Fibroblast of pulmonary artery (primary cell): ENCODE measurements around the gene TP73.

ENCODE experiments used
- DNase-seq: peaks from one replicate; pipeline ENCODE4 v3.0.0-alpha.2; 2010; ENCODE audit warnings: low read depth
- H3K4me3 ChIP-seq: replicated peaks from 2 replicates; pipeline ENCODE4 v1.5.1; 2011; ENCODE audit warnings: low read depth, mild to moderate bottlenecking, control low read depth, low read length, moderate library complexity
- TF ChIP-seq, protein P1 (sequence below): IDR thresholded peaks from 2 replicates; pipeline ENCODE4 v1.5.1; 2011; ENCODE audit warnings: mild to moderate bottlenecking, control low read depth, low read length, inconsistent platforms; ENCODE audit errors: missing control alignments

The TP73 gene

DNA sequence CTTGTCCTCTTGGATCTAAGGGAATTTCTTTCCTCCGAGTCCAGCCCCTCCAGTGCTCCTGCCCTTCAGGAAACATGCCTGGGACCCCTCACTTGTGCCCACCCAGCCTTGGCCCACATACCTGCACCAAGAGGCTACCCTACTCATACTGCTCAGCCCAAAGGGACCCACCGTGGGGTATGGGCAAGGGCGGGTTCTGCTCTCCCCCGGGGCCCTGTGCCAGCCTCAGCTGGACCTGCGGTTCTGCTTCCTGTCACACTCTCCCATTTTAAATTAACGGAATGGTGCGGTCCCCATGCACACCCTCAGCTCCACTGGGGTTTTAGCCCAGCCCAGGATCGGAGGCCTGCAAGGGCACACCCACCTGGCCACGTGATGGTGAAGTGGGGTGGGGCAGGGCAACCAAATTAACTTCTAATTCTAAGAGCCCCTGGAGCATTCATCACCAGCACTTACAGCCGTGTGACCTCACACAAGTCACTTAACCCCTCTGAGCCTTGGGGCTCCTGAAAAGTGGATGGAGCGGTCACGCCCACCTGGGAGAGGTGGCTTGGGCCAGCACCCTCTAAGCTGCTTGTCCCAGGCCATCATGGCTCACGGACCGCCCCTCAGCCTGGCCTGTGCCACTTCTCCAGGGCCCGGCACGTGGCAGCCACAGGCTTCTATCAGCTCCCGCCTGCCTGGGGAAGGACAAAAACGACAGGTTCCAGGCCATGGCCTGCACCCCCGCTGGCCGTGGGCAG is 28.3 kb downstream of the TP73 start:
- no peak overlapping the region for H3K4me3 ChIP-seq
- TF ChIP-seq, protein P1, sequence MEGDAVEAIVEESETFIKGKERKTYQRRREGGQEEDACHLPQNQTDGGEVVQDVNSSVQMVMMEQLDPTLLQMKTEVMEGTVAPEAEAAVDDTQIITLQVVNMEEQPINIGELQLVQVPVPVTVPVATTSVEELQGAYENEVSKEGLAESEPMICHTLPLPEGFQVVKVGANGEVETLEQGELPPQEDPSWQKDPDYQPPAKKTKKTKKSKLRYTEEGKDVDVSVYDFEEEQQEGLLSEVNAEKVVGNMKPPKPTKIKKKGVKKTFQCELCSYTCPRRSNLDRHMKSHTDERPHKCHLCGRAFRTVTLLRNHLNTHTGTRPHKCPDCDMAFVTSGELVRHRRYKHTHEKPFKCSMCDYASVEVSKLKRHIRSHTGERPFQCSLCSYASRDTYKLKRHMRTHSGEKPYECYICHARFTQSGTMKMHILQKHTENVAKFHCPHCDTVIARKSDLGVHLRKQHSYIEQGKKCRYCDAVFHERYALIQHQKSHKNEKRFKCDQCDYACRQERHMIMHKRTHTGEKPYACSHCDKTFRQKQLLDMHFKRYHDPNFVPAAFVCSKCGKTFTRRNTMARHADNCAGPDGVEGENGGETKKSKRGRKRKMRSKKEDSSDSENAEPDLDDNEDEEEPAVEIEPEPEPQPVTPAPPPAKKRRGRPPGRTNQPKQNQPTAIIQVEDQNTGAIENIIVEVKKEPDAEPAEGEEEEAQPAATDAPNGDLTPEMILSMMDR, result no peak
- no peak for DNase-seq

DNA sequence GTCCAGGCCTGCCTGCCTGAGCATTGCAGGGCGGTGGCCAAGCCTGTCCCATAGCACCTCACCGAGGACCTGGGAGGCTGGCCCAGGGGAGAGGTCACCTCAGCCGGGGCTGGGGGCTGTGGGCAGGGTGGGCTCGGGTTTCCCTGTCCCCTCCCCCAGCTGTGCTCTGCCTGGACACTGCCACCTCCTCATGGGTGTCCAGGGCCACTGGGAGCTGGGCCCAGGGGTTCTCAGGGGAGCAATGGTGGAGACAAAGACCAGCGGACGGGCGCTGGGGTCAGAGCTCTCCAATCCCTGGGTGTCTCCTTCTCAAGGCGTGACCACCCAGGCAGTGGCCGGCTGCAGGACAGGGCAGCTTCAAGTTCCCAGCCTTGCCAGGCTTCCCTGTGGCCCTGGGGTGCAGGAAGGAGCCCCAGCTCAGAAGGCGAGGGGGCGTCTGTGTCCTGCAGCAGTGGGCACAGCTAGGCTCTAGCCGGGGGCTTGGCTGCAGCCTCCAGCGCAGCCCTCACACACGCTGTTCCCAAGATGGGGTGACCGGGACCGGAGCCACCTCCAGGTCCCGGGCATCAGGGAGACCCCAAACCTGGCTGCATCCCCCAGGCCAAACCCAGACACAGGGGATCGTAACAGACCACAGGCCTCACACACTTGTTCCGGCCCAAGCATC is 29.0 kb downstream of the TP73 start:
- H3K4me3 ChIP-seq, result no peak overlapping the region
- TF ChIP-seq, protein P1, result no peak
- DNase-seq, result no peak

DNA sequence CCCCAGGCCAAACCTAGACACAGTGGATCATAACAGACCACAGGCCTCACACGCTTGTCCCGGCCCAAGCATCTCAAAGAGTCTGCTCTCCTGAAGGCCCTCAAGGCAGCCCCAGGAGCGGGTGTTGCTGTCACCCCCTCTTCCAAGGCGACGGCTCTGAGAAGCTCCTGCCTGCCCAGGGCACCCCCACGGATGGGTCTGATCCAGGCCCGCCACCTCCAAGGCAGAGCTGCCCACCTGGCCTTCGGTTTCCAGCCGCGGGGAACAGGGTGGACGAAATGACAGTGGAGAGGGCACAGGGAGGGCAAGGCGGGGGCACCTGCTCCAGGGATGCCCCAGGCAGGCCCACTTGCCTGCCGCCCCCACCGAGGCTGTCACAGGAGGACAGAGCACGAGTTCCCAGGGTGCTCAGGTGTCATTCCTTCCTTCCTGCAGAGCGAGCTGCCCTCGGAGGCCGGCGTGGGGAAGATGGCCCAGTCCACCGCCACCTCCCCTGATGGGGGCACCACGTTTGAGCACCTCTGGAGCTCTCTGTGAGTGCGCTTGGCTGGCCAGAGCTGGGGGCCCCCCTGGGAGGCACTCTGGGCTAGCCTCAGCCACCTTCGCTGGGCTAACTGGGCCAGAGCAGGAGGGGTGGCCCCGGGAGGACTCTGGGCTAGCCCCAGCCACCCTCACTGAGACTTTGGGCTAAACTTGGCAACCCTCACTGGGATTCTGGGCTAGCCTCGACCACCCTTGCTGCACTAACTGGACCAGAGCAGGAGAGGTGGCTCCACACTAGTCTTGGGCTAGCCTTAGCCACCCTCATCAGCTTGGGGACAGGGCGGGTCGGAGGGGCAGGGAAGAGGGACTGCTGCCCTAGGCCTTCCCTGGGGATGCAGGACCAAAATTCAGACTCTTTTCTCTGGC is 29.8 kb downstream of the TP73 start:
- H3K4me3 ChIP-seq, result no peak overlapping the region
- TF ChIP-seq, protein P1, result no peak
- no peak for DNase-seq

DNA sequence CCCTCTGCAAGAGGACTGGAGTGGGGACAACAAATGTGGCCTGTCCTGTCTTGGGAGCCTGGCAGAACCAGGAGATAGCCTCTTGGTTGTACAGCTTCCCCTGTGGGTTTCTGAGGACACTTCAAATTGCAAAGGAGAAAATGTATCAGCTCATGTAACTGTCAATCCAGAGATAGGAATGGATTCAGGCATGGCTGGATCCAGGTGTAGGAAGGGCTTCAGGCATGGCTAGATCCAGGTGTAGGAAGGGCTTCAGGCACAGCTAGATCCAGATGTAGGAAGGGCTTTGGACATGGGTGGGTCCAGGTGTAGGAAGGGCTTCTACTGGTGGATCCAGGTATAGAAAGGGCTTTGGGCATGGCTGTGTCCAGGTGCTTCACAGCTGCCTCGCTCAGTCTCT is 30.9 kb downstream of the TP73 start:
- DNase-seq, result no peak
- H3K4me3 ChIP-seq, result no peak overlapping the region
- TF ChIP-seq, protein P1, result no peak

DNA sequence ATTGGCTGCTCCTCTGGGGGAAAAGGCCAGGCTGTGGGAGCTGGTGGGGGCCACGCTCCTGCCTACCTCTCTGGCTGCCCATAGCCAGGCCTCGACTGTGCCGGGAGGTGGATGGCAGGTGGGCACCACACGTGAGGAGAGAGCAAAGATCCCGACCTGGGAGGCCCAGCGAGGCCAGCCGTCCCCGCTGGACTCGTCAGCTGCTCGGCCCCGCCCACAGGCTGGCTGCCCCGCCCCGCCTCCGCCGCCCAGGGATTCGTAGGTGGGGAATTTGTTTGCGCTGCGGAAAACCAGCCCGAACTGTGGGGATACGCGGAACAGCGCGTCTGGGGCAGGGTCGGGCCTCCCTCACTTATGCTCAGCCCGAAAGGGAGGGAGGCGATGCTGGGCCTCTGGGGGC is 31.7 kb downstream of the TP73 start:
- DNase-seq, result peak; percentile 14
- TF ChIP-seq, protein P1, result no peak
- no peak overlapping the region for H3K4me3 ChIP-seq

DNA sequence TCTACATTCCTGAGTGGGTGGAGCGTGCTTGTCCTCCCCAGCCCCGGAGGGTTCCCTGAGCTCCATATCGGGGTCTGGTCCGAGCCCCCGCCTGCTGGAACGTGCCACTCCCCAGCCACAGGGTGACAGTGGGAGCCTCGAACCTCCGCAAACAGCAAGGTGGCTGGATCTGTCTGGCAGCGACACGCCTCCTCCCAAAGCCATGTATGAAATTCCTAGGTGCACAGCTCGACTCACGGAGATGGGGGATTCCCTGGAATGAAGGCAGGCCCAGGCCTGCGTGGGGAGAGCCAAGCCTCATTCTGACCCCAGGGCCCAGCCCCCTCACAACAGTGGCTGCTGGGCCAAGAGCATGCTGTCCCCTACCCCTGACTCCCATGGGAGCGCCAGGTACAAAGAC is 32.9 kb downstream of the TP73 start:
- no peak for DNase-seq
- TF ChIP-seq, protein P1, result no peak
- no peak overlapping the region for H3K4me3 ChIP-seq
